ENCODE data around the gene MXI1. TPM values are rescaled to one million over a fixed set of nuclear protein-coding genes. Genes with fewer than 3 reads are reported as not detected.

Gene MXI1
- total RNA-seq, 1 experiment from 2014 or later = 16.6 TPM

DNA sequence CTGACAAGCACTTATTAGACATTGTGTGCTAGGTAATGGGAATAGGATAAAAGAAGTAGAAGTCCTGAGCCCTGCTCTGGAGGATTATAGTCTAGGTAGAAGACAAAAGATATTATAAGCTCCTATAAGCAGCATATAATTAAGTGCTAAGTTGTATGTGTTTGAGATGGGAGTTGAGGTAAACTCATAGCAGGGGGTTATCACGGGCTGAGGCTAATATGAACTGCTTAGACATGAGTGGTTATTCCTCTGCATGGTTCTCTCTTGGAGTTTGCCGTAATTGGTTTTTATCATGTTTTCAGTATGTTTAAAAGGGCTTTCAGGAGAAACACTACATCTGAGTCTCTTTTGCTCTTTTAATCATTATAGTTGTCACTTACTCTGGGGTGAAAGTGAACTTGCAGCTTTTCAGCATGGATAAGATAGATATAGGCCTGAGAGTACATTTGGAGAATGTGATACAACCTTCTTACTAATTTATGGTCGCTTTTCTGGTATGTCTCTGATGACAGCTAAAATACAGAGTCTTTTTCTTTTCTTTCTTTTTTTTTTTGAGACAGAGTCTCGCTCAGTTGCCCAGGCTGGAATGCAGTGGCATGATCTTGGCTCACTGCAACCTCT lies 58.3 kb downstream of the MXI1 start:
- TF ChIP-seq, protein P1, sequence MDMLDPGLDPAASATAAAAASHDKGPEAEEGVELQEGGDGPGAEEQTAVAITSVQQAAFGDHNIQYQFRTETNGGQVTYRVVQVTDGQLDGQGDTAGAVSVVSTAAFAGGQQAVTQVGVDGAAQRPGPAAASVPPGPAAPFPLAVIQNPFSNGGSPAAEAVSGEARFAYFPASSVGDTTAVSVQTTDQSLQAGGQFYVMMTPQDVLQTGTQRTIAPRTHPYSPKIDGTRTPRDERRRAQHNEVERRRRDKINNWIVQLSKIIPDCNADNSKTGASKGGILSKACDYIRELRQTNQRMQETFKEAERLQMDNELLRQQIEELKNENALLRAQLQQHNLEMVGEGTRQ (CRISPR knock-in tag; IDR thresholded peaks at IDR 0.05) = no peak
- TF ChIP-seq RORB (CRISPR knock-in tag; IDR thresholded peaks at IDR 0.05) (no peak), ZBTB43 (CRISPR knock-in tag; IDR thresholded peaks at IDR 0.05) (no peak), NR3C1 (CRISPR knock-in tag; conservative IDR thresholded peaks at IDR 0.05; ENCODE audit: low read depth) (no peak), GTF2I (CRISPR knock-in tag; conservative IDR thresholded peaks at IDR 0.05) (no peak), MYBL2 (CRISPR knock-in tag; IDR thresholded peaks at IDR 0.05) (no peak), MXD4 (CRISPR knock-in tag; IDR thresholded peaks at IDR 0.05; ENCODE audit: borderline replicate concordance) (no peak), ZNF121 (CRISPR knock-in tag; IDR thresholded peaks at IDR 0.05) (no peak), NFYB (CRISPR knock-in tag; conservative IDR thresholded peaks at IDR 0.05; ENCODE audit: low read depth) (no peak), ZNF263 (CRISPR knock-in tag; IDR thresholded peaks at IDR 0.05; ENCODE audit: low read depth) (no peak), RELA (CRISPR knock-in tag; IDR thresholded peaks at IDR 0.05; ENCODE audit: borderline replicate concordance) (no peak), ZNF317 (CRISPR knock-in tag; IDR thresholded peaks at IDR 0.05; ENCODE audit: borderline replicate concordance, low read depth) (no peak), SOX15 (CRISPR knock-in tag; IDR thresholded peaks at IDR 0.05) (no peak), TEAD4 (CRISPR knock-in tag; IDR thresholded peaks at IDR 0.05) (no peak), ERG (CRISPR knock-in tag; IDR thresholded peaks at IDR 0.05) (no peak)
- TF ChIP-seq, protein P2, sequence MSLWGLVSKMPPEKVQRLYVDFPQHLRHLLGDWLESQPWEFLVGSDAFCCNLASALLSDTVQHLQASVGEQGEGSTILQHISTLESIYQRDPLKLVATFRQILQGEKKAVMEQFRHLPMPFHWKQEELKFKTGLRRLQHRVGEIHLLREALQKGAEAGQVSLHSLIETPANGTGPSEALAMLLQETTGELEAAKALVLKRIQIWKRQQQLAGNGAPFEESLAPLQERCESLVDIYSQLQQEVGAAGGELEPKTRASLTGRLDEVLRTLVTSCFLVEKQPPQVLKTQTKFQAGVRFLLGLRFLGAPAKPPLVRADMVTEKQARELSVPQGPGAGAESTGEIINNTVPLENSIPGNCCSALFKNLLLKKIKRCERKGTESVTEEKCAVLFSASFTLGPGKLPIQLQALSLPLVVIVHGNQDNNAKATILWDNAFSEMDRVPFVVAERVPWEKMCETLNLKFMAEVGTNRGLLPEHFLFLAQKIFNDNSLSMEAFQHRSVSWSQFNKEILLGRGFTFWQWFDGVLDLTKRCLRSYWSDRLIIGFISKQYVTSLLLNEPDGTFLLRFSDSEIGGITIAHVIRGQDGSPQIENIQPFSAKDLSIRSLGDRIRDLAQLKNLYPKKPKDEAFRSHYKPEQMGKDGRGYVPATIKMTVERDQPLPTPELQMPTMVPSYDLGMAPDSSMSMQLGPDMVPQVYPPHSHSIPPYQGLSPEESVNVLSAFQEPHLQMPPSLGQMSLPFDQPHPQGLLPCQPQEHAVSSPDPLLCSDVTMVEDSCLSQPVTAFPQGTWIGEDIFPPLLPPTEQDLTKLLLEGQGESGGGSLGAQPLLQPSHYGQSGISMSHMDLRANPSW (CRISPR knock-in tag; conservative IDR thresholded peaks at IDR 0.05; ENCODE audit: low read depth) = no peak
- TF ChIP-seq, protein P3, sequence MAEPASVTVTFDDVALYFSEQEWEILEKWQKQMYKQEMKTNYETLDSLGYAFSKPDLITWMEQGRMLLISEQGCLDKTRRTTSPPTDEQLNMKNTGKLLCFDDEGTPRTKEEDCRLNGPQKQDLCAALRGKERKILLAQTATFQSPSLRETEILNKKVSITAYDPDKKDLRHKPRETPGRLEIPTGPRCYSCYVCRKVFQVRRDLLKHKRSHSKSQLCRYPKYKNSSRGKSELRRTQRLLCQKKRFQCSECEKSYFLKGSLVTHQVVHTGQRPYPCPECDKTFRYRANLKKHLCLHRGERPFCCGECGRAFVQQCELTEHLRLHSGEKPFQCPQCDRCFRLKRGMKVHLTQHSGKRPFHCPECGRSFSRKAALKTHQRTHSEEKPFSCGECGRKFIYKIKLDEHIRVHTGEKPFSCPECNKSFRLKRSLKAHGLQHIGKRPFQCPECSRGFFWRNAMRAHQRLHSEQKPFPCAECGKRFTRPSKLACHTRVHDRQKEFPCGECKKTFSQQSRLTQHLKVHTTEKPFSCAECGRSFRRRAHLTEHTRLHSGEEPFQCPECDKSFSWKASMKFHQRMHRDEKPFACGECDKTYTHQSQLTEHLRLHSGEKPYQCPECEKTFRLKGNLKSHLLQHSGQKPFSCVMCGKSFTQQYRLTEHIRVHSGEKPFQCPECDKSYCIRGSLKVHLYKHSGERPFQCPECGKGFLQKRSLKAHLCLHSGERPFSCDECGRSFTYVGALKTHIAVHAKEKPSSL (CRISPR knock-in tag; conservative IDR thresholded peaks at IDR 0.05) = no peak
- DNase-seq (ENCODE audit: low spot score) = no peak
- Mint-ChIP-seq H3K27ac (no peak overlapping the region), H3K27me3 (ENCODE audit: low read depth) (no peaks in the 10 kb centered on the region), H3K4me3 (no peak overlapping the region), H3K4me1 (no peaks in the 10 kb centered on the region), H3K36me3 (no peaks in the 10 kb centered on the region), H3K9me3 (no peaks in the 10 kb centered on the region)
- POLR2A ChIA-PET = no interaction called here
- CTCF ChIA-PET = no interaction called here
- ATAC-seq = no peak

DNA sequence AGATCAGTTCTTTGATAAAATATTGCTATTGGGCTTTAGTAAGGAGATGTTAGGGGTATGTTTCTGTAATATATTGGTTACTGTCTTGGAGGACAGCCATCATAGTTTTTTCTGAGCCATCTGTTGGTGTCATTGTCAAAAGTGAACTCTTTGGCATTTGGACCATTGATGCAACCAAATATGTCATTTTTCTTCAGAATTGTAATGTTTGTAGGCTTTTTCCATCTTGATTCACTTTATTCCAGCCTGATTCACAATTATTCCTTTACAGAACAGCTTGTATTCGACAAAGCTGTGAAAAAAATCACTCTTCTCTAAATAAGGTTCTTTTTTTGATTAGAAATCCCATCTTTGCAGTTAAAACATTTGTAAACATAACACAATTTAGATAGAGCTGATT lies 59.9 kb downstream of the MXI1 start:
- no peaks in the 10 kb centered on the region for H3K27me3 Mint-ChIP-seq (ENCODE audit: low read depth)
- ATAC-seq (no peak), DNase-seq (ENCODE audit: low spot score) (no peak)
- no peaks in the 10 kb centered on the region for H3K36me3 Mint-ChIP-seq
- CTCF ChIA-PET = no interaction called here
- H3K9me3 Mint-ChIP-seq = no peaks in the 10 kb centered on the region
- POLR2A ChIA-PET = no interaction called here
- no peaks in the 10 kb centered on the region for H3K4me1 Mint-ChIP-seq
- H3K4me3 Mint-ChIP-seq = no peak overlapping the region
- no peak overlapping the region for H3K27ac Mint-ChIP-seq
- no peak for TF ChIP-seq ESRRA (CRISPR knock-in tag; IDR thresholded peaks at IDR 0.05; ENCODE audit: borderline replicate concordance)

All from WTC11 (cell line).